Measurements from ENCODE around the gene SEMA4D.

The SEMA4D gene

GRCh38 chr9:89379508-89380115, 118.3 kb downstream of the SEMA4D start:
- no peak overlapping the region for H3K4me3 ChIP-seq (ENCODE audit: control insufficient read depth, low read depth, low read length)
- no peak for DNase-seq (ENCODE audit: low read depth)
- TF ChIP-seq CTCF (IDR thresholded peaks at IDR 0.05; ENCODE audit: control insufficient read depth, insufficient read depth, low read depth, low read length, missing control alignments) = no peak

GRCh38 chr9:89379031-89379430, 118.9 kb downstream of the SEMA4D start:
- H3K4me3 ChIP-seq (ENCODE audit: control insufficient read depth, low read depth, low read length) = no peak overlapping the region
- DNase-seq (ENCODE audit: low read depth) = no peak
- no peak for TF ChIP-seq CTCF (IDR thresholded peaks at IDR 0.05; ENCODE audit: control insufficient read depth, insufficient read depth, low read depth, low read length, missing control alignments)

DNA sequence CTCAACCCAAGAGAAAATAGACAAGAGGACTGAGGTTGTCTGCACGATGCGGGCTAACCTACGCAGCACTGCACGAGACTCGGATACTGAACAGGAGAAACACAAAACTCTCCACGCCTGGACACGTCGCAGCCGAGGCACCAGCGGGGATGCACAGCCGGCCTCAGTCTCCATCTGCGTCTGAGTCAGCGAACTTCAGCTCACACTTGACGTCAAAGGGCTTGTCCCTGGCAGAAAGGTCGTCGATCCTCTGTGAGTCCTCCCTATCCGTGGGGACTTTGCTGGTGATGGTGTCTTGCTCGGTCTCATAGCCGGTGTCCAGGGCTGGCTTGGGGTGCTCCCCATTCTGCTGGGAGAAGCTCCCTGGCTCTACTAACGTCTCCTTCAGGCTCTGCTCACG, 119.4 kb downstream of the SEMA4D start:
- no peak for DNase-seq (ENCODE audit: low read depth)
- no peak overlapping the region for H3K4me3 ChIP-seq (ENCODE audit: control insufficient read depth, low read depth, low read length)
- no peak for TF ChIP-seq CTCF (IDR thresholded peaks at IDR 0.05; ENCODE audit: control insufficient read depth, insufficient read depth, low read depth, low read length, missing control alignments)

GRCh38 chr9:89377411-89377810, 120.5 kb downstream of the SEMA4D start:
- DNase-seq (ENCODE audit: low read depth) = no peak
- H3K4me3 ChIP-seq (ENCODE audit: control insufficient read depth, low read depth, low read length) = no peak overlapping the region
- no peak for TF ChIP-seq CTCF (IDR thresholded peaks at IDR 0.05; ENCODE audit: control insufficient read depth, insufficient read depth, low read depth, low read length, missing control alignments)

- no peak overlapping the region for H3K4me3 ChIP-seq (ENCODE audit: control insufficient read depth, low read depth, low read length)
- no peak for TF ChIP-seq CTCF (IDR thresholded peaks at IDR 0.05; ENCODE audit: control insufficient read depth, insufficient read depth, low read depth, low read length, missing control alignments)
- no peak for DNase-seq (ENCODE audit: low read depth)
Observed at GRCh38 chr9:89376741-89377351, 121.1 kb downstream of the SEMA4D start.

DNA sequence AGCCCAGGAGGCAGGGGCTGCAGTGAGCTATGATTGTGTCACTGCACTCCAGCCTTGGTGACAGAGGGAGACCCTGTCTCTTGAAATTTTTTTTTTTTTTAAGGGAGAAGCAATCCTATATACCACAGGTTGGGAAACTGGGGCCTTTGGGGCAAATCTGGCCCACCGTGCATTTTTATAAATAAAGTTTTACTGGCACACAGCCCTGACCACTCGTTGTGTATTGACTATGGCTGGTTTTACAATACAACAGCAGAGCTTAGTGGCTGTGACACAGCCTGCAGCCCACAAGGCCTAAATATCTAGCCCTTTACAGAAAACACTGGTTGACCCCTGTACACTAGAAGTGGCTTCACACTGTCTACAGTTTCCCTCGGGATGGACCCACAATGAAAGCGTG, 121.6 kb downstream of the SEMA4D start:
- H3K4me3 ChIP-seq (ENCODE audit: control insufficient read depth, low read depth, low read length) = no peak overlapping the region
- DNase-seq (ENCODE audit: low read depth) = no peak
- TF ChIP-seq CTCF (IDR thresholded peaks at IDR 0.05; ENCODE audit: control insufficient read depth, insufficient read depth, low read depth, low read length, missing control alignments) = no peak

All from AG09309 (cell line).